Thyroid gland (tissue), 4 donors: ENCODE results near the gene SLC29A3. TPM values are rescaled to one million over a fixed set of nuclear protein-coding genes. Genes with fewer than 3 reads are reported as not detected.

ENCODE experiments used
- DNase-seq, 2 donors: peaks; one replicate each; pipeline ENCODE4 v3.0.0-alpha.2; 2019
- H3K27ac ChIP-seq, 3 donors: fragments of 200-600 bp; sonication (generic); 1 replicate in 2 of 3; 2 replicates in 1 of 3; pipeline ENCODE4 v1.5.1; 2016 to 2019; ENCODE audit warnings: mild to moderate bottlenecking in 1 of 3, moderate library complexity in 1 of 3
- H3K27me3 ChIP-seq: fragments of 200-600 bp; sonication (generic); one replicate; pipeline ENCODE4 v1.5.1; 2019
- H3K36me3 ChIP-seq, 2 donors: fragments of 200-600 bp; sonication (generic); one replicate each; pipeline ENCODE4 v1.5.1; 2016 to 2019
- H3K4me1 ChIP-seq, 2 donors: fragments of 200-600 bp; sonication (generic); one replicate each; pipeline ENCODE4 v1.5.1; 2017 to 2019
- H3K4me3 ChIP-seq, 3 donors: fragments of 200-600 bp; sonication (generic); replicated peaks in 1 of 3; 1 replicate in 2 of 3; 2 replicates in 1 of 3; pipeline ENCODE4 v1.5.1; 2016; ENCODE audit warnings: mild to moderate bottlenecking in 1 of 3
- H3K9me3 ChIP-seq: fragments of 200-600 bp; sonication (generic); one replicate; pipeline ENCODE4 v1.5.1; 2017
- CTCF ChIP-seq, 6 experiments: fragments of 200-600 bp in 3 of 6; fragments of 450-650 bp in 3 of 6; sonication (generic) in 3 of 6; IDR thresholded peaks; one replicate each; pipeline ENCODE4 v1.5.1; 2016 to 2019; ENCODE audit warnings: antibody characterized with exemption in 6 of 6, mild to moderate bottlenecking in 2 of 6, inconsistent platforms in 1 of 6, moderate library complexity in 1 of 6
- POLR2A ChIP-seq, 2 donors: fragments of 450-650 bp; IDR thresholded peaks; one replicate each; pipeline ENCODE4 v1.6.1; 2017; ENCODE audit warnings: antibody characterized with exemption in 2 of 2, mild to moderate bottlenecking in 2 of 2, moderate library complexity in 1 of 2
- WGBS, 2 donors: methylation state at CpG; one replicate each; pipeline ENCODE4 v1.1.5; 2017; 5-methylcytosine and 5-hydroxymethylcytosine counted together
- intact Hi-C: fragments of 100-400 bp; cut with DNase I; formaldehyde crosslinking; loops from one replicate; pipeline ENCODE4 v1.15.1; 2023
- total RNA-seq, 4 donors: library from RNA; depleted of rRNA; stranded (reverse); fragments of >200 nt; gene quantifications; one replicate each; pipeline ENCODE4 v1.2.3, GENCODE V29; 2016

The SLC29A3 gene
- total RNA-seq: 1 to 10 TPM; 5.1 to 8.2 (median 6.7) TPM

GRCh38 chr10:71319042-71319799 lies at the start of gene SLC29A3:
Gene SLC29A3 (plus strand): TSS chr10:71319259. CDS start chr10:71319310, 51 bp downstream.
- peak within 1 kb of the TSS; percentile 77 to 80 (median 78) for H3K27ac ChIP-seq
- peak; percentile 85 for DNase-seq
- intact Hi-C loops: loop anchor here (5.0 kb wide), 3 partner anchors 253 to 493 kb away; no protein-coding TSS in a partner anchor

GRCh38 chr10:71269301-71270288 lies 49.5 kb upstream of the SLC29A3 start:
- peak; percentile 34 to 43 for DNase-seq
- Histone ChIP-seq H3K4me1 (peaks cover 4 to 5% of the 10 kb centered on the region in 2 donors), H3K36me3 (no peaks in the 10 kb centered on the region), H3K4me3 (no peak overlapping the region), H3K27me3 (no peaks in the 10 kb centered on the region), H3K27ac (no peak overlapping the region), H3K9me3 (no peaks in the 10 kb centered on the region)
- intact Hi-C loops: no loop called here
- WGBS, 2 donors: 63 to 64% methylated on average over 11 of the region's 11 CpGs
- TF ChIP-seq POLR2A (IDR thresholded peaks at IDR 0.05) (no peak), CTCF (IDR thresholded peaks at IDR 0.05) (no peak)

More at GRCh38 chr10:71319042-71319799, at the start of gene SLC29A3:
- TF ChIP-seq POLR2A (IDR thresholded peaks at IDR 0.05): peak in 1 of 2 donors; percentile 76
- peak; percentile 20 to 79 (median 68) for TF ChIP-seq CTCF (IDR thresholded peaks at IDR 0.05)
- peaks cover 0 to 3% of the 10 kb centered on the region in 2 donors for H3K36me3 ChIP-seq
- peaks cover 14 to 32% of the 10 kb centered on the region in 2 donors for H3K4me1 ChIP-seq
- H3K4me3 ChIP-seq: peak within 1 kb of the TSS; percentile 67 to 70 (median 69)
- H3K27me3 ChIP-seq: no peaks in the 10 kb centered on the region
- 1% methylated on average over 30 to 53 of the region's 62 CpGs for WGBS, 2 donors
- no peaks in the 10 kb centered on the region for H3K9me3 ChIP-seq

- peaks cover 4 to 5% of the 10 kb centered on the region in 2 donors for H3K4me1 ChIP-seq
- no peak overlapping the region for H3K27ac ChIP-seq
- WGBS, 2 donors: 55 to 68% methylated on average over 10 of the region's 10 CpGs
- DNase-seq: peak; percentile 39 to 40
- no peaks in the 10 kb centered on the region for H3K9me3 ChIP-seq
- H3K36me3 ChIP-seq: no peaks in the 10 kb centered on the region
- peak in 4 of 6 experiments; percentile 20 to 67 (median 24) for TF ChIP-seq CTCF (IDR thresholded peaks at IDR 0.05)
- no peak for TF ChIP-seq POLR2A (IDR thresholded peaks at IDR 0.05)
- intact Hi-C loops: no loop called here
- no peaks in the 10 kb centered on the region for H3K27me3 ChIP-seq
- no peak overlapping the region for H3K4me3 ChIP-seq
These were observed 48.5 kb upstream of the SLC29A3 start for GRCh38 chr10:71270301-71271220.

GRCh38 chr10:71271662-71272055 lies 47.4 kb upstream of the SLC29A3 start:
- Histone ChIP-seq H3K36me3 (no peaks in the 10 kb centered on the region), H3K27ac (no peak overlapping the region), H3K9me3 (no peaks in the 10 kb centered on the region), H3K4me3 (no peak overlapping the region), H3K4me1 (peaks cover 4 to 5% of the 10 kb centered on the region in 2 donors), H3K27me3 (no peaks in the 10 kb centered on the region)
- no peak for TF ChIP-seq POLR2A (IDR thresholded peaks at IDR 0.05)
- no peak for TF ChIP-seq CTCF (IDR thresholded peaks at IDR 0.05)
- DNase-seq: no peak
- WGBS, 2 donors: 76 to 84% methylated on average over 13 to 14 of the region's 14 CpGs
- intact Hi-C loops: no loop called here
